OCI-LY7 (cell line): ENCODE results near the gene MYO18B. TPM values are rescaled to one million over a fixed set of nuclear protein-coding genes. Genes with fewer than 3 reads are reported as not detected.

Experiments
- BruUV-seq: library from RNA; stranded (reverse); fragments of 400-500 nt; replicated peaks from 2 replicates; lab custom pipeline; 2021; lab: Mats Ljungman, UMichigan
- CTCF ChIA-PET: fragments of 300-600 bp; sonication (Branson Sonifier 250); formaldehyde crosslinking; loops from one replicate; lab custom pipeline; 2022; ENCODE audit warnings: antibody characterized with exemption; ENCODE audit not compliant: unreplicated experiment; lab: Charles Lee
- POLR2A ChIA-PET: fragments of 300-600 bp; sonication (Branson Sonifier 250); formaldehyde crosslinking; loops from one replicate; lab custom pipeline; 2022; ENCODE audit warnings: antibody characterized with exemption; lab: Charles Lee
- DNase-seq: peaks from one replicate; pipeline ENCODE4 v3.0.0-alpha.2; 2015; ENCODE audit warnings: low spot score
- H2AFZ ChIP-seq: fragments of 200-600 bp; sonication (generic), shearing (Covaris generic); 2 replicates; pipeline ENCODE4 v1.6.1; 2014; ENCODE audit warnings: mild to moderate bottlenecking, antibody characterized with exemption, low read length, moderate library complexity
- H3K27ac ChIP-seq: fragments of 200-600 bp; sonication (generic); 2 replicates; pipeline ENCODE4 v1.5.1; 2014; ENCODE audit warnings: mixed run types, low read depth, mild to moderate bottlenecking, moderate library complexity, low read length, inconsistent platforms; ENCODE audit not compliant: poor library complexity, severe bottlenecking
- H3K36me3 ChIP-seq: fragments of 200-600 bp; sonication (generic); 2 replicates; pipeline ENCODE4 v1.6.1; 2014; ENCODE audit warnings: mild to moderate bottlenecking, antibody characterized with exemption, low read length, moderate library complexity, mixed read lengths; ENCODE audit not compliant: insufficient read depth
- H3K4me1 ChIP-seq: fragments of 200-600 bp; sonication (generic); 2 replicates; pipeline ENCODE4 v1.5.1; 2014; ENCODE audit warnings: mild to moderate bottlenecking, low read length; ENCODE audit not compliant: insufficient read depth, poor library complexity, severe bottlenecking
- H3K4me2 ChIP-seq: fragments of 200-600 bp; sonication (generic); 2 replicates; pipeline ENCODE4 v1.6.1; 2014; ENCODE audit warnings: mild to moderate bottlenecking, low read length
- H3K4me3 ChIP-seq: fragments of 200-600 bp; sonication (generic); 2 replicates; pipeline ENCODE4 v1.5.1; 2014; ENCODE audit warnings: mild to moderate bottlenecking, low read depth, low read length; ENCODE audit not compliant: poor library complexity, severe bottlenecking
- H3K79me2 ChIP-seq: fragments of 200-600 bp; sonication (generic); 2 replicates; pipeline ENCODE4 v1.6.1; 2016; ENCODE audit warnings: low read depth, mild to moderate bottlenecking, low read length, moderate library complexity, mixed read lengths; ENCODE audit not compliant: insufficient read depth
- H3K9me2 ChIP-seq: fragments of 200-600 bp; sonication (generic); 2 replicates; pipeline ENCODE4 v1.6.1; 2016; ENCODE audit warnings: mild to moderate bottlenecking, low read length, mixed read lengths; ENCODE audit not compliant: insufficient read depth
- H3K9me3 ChIP-seq: fragments of 200-600 bp; sonication (generic); 2 replicates; pipeline ENCODE4 v1.6.1; 2014; ENCODE audit warnings: mild to moderate bottlenecking, mixed run types, low read length, mixed read lengths
- H4K20me1 ChIP-seq: fragments of 200-600 bp; sonication (generic); 2 replicates; pipeline ENCODE4 v1.6.1; 2014; ENCODE audit warnings: mild to moderate bottlenecking, antibody characterized with exemption, low read length, moderate library complexity, mixed read lengths; ENCODE audit not compliant: insufficient read depth
- EZH2phosphoT487 ChIP-seq: fragments of 200-600 bp; sonication (generic); IDR thresholded peaks from 2 replicates; pipeline ENCODE4 v1.6.1; 2018; ENCODE audit warnings: low read depth, borderline replicate concordance, mild to moderate bottlenecking, mixed run types, antibody characterized with exemption, low read length, moderate library complexity, mixed read lengths
- intact Hi-C: fragments of 100-400 bp; cut with micrococcal nuclease; formaldehyde crosslinking; loops from one replicate; pipeline ENCODE4 v1.10.0; 2022; ENCODE audit not compliant: unreplicated experiment
- total RNA-seq, 2 experiments: library from RNA; depleted of rRNA in 1 of 2; stranded (reverse); fragments of >200 nt in 1 of 2; shearing (Covaris generic) in 1 of 2; gene quantifications; 2 replicates each; pipeline ENCODE4 v1.2.3, GENCODE V29; 2014 to 2022
- TF ChIP-seq, protein P1 (sequence below): fragments of 200-600 bp; sonication (generic); conservative IDR thresholded peaks from 2 replicates; pipeline ENCODE4 v1.5.1; 2014; ENCODE audit warnings: mild to moderate bottlenecking, antibody characterized with exemption, low read length, moderate library complexity, mixed read lengths

Gene MYO18B
- total RNA-seq, 2 experiments from 2014 or later = not detected

DNA sequence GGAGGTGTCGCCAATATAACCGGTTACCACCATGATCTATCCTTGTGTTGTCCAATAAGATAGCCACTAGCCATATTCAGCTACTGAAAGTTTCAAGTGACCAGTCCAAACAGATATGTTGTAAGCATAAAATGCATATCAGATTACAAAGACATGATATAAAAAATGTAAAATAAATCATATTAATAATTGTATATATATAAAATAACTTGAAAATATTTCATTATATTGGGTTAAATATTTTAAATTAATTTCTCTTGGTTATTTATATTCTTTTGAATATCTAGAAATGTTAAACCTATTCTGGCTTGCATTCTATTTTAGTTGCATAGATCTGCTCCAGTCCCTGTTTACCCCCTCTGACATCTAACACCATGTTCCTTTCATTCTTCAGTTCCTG is 305.5 kb downstream of the MYO18B start:
- Histone ChIP-seq H3K27ac (no peak overlapping the region), H4K20me1 (no peaks in the 10 kb centered on the region), H3K9me2 (no peaks in the 10 kb centered on the region), H3K36me3 (no peaks in the 10 kb centered on the region), H2AFZ (no peak overlapping the region), H3K4me1 (no peaks in the 10 kb centered on the region), H3K79me2 (no peaks in the 10 kb centered on the region), H3K9me3 (no peaks in the 10 kb centered on the region), H3K4me2 (no peak overlapping the region), H3K4me3 (no peak overlapping the region)
- BruUV-seq = no TSS peak
- intact Hi-C loops = no loop called here
- no peak for DNase-seq
- POLR2A ChIA-PET = no interaction called here
- TF ChIP-seq, protein P1, sequence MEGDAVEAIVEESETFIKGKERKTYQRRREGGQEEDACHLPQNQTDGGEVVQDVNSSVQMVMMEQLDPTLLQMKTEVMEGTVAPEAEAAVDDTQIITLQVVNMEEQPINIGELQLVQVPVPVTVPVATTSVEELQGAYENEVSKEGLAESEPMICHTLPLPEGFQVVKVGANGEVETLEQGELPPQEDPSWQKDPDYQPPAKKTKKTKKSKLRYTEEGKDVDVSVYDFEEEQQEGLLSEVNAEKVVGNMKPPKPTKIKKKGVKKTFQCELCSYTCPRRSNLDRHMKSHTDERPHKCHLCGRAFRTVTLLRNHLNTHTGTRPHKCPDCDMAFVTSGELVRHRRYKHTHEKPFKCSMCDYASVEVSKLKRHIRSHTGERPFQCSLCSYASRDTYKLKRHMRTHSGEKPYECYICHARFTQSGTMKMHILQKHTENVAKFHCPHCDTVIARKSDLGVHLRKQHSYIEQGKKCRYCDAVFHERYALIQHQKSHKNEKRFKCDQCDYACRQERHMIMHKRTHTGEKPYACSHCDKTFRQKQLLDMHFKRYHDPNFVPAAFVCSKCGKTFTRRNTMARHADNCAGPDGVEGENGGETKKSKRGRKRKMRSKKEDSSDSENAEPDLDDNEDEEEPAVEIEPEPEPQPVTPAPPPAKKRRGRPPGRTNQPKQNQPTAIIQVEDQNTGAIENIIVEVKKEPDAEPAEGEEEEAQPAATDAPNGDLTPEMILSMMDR = no peak
- TF ChIP-seq EZH2phosphoT487 = no peak
- CTCF ChIA-PET = no interaction called here

DNA sequence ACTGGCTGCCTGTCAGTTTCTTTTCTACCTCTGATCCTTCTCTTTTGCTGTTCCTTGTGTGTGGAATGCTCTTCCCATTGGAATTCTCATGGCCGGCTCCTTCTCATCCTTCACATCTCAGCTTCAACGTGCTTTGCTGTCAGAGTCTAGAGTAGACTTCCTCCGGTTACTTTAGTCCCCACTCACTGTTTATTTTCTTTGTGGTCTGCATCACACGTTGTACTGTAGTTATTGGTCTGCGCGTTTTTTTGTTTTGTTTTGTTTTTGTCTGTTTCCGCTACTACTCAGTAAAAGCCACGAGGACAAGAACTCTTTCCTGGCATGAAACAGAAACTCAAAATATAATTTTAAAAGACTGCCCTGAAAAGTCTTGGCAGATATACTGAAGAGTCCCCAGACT is 305.9 kb downstream of the MYO18B start:
- no peak for TF ChIP-seq EZH2phosphoT487
- TF ChIP-seq, protein P1 = no peak
- H2AFZ ChIP-seq = no peak overlapping the region
- H3K4me3 ChIP-seq = no peak overlapping the region
- no peaks in the 10 kb centered on the region for H3K9me2 ChIP-seq
- ChIA-PET CTCF (no interaction called here), POLR2A (interaction anchor here (0.6 kb wide), 1 partner anchor 30 kb away, joined by 7 read pairs; no protein-coding TSS in a partner anchor)
- no peak overlapping the region for H3K4me2 ChIP-seq
- H4K20me1 ChIP-seq = no peaks in the 10 kb centered on the region
- no peaks in the 10 kb centered on the region for H3K36me3 ChIP-seq
- no peak overlapping the region for H3K27ac ChIP-seq
- H3K9me3 ChIP-seq = no peaks in the 10 kb centered on the region
- BruUV-seq = no TSS peak
- DNase-seq = no peak
- H3K4me1 ChIP-seq = no peaks in the 10 kb centered on the region
- H3K79me2 ChIP-seq = no peaks in the 10 kb centered on the region
- intact Hi-C loops = no loop called here

DNA sequence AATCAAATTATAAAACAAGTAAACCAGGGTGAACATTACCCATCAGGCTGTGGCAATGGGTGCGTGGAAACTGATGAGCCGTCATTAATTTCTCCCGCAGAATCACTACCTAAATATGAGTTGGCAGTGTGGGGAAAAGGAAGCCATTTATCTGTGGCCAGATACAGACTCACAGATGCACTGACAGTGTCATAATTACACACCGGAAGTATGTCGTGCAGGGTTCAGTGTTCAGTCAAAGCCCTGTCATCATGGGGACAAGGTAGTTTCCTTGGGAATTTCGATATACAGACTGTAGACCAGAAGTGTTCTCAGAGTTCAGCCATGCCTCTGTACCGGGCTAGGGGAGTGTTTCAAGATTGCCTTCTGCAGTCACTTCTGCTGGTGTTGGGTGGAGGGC is 308.1 kb downstream of the MYO18B start:
- no peaks in the 10 kb centered on the region for H3K4me1 ChIP-seq
- intact Hi-C loops = no loop called here
- TF ChIP-seq, protein P1 = no peak
- no peak for TF ChIP-seq EZH2phosphoT487

More for the DNA sequence above, 308.1 kb downstream of the MYO18B start:
- H4K20me1 ChIP-seq = no peaks in the 10 kb centered on the region
- CTCF ChIA-PET = no interaction called here
- H3K9me3 ChIP-seq = no peaks in the 10 kb centered on the region
- H3K27ac ChIP-seq = no peak overlapping the region
- H3K79me2 ChIP-seq = no peaks in the 10 kb centered on the region
- H3K4me3 ChIP-seq = no peak overlapping the region
- POLR2A ChIA-PET = no interaction called here
- no peak for DNase-seq
- H3K9me2 ChIP-seq = no peaks in the 10 kb centered on the region
- H3K4me2 ChIP-seq = no peak overlapping the region
- BruUV-seq = no TSS peak
- no peaks in the 10 kb centered on the region for H3K36me3 ChIP-seq
- H2AFZ ChIP-seq = no peak overlapping the region
